ENCODE data around the gene KCNA3.

Gene KCNA3

DNA sequence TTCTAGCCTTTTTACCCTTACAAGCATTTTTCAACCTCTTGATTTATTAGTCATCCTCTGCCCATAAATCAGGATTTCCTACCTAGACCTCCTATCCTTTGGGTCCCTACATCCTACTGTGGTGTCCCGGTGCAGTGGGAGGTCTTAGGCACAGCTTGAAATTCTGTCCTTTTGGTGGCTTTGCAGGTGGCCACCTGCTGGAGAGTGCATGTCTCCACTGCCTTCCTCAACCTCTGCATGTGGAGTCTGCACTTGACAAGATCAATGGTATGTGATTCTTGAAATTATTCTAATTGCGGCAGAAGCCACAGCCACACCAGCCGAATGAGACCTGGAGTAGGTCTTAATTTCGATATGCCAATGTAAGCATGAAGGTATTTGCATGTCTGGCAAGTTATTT lies 11.4 kb upstream of the KCNA3 start:
- no peak for DNase-seq (ENCODE audit: low spot score)
- TF ChIP-seq, protein P1, sequence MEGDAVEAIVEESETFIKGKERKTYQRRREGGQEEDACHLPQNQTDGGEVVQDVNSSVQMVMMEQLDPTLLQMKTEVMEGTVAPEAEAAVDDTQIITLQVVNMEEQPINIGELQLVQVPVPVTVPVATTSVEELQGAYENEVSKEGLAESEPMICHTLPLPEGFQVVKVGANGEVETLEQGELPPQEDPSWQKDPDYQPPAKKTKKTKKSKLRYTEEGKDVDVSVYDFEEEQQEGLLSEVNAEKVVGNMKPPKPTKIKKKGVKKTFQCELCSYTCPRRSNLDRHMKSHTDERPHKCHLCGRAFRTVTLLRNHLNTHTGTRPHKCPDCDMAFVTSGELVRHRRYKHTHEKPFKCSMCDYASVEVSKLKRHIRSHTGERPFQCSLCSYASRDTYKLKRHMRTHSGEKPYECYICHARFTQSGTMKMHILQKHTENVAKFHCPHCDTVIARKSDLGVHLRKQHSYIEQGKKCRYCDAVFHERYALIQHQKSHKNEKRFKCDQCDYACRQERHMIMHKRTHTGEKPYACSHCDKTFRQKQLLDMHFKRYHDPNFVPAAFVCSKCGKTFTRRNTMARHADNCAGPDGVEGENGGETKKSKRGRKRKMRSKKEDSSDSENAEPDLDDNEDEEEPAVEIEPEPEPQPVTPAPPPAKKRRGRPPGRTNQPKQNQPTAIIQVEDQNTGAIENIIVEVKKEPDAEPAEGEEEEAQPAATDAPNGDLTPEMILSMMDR (IDR thresholded peaks at IDR 0.05; ENCODE audit: extremely low read depth, insufficient read depth, missing control alignments), result peak; percentile 28
- in situ Hi-C loops (cut with MboI; ENCODE audit: low pct_unique_long_range_greater_than_20kb, low sequenced_read_pairs, unreplicated experiment), result no loop called here

DNA sequence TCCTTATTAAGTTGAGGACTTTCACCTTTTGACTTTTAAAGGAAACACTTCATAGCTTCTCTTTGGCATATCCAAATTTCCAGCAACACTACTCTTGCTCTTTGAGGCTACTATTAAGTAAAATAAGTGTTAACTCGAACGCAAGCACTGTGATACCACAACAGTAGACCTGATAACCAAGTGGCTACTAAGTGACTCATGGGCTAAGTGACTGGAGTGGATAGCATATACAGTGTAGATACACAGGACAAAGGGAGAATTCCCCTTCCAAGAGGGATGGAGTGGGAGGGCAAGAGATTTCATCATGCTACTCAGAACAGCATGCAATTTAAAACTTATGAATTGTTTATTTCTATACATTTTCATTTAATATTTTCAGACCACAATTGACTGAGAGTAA lies 9.8 kb upstream of the KCNA3 start:
- TF ChIP-seq, protein P1 (IDR thresholded peaks at IDR 0.05; ENCODE audit: extremely low read depth, insufficient read depth, missing control alignments), result no peak
- no peak for DNase-seq (ENCODE audit: low spot score)
- in situ Hi-C loops (cut with MboI; ENCODE audit: low pct_unique_long_range_greater_than_20kb, low sequenced_read_pairs, unreplicated experiment), result no loop called here

DNA sequence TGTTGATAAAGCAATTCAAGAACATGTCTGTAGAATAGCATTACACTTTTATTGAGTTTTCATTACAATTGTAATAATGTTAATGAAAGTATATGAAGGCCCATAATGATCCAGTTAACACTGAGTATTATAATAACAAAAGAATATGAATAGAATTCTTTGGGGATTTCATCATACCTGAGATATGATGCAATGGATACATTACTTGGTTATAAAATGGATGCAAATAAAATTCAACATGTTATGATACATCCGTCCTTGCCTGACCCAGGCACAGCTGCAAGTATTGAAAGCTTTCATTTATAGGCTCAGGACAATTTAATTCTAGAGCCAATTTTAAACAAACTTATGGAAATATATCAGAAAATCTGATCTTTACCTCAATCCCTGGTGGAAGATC lies 8.2 kb upstream of the KCNA3 start:
- TF ChIP-seq, protein P1 (IDR thresholded peaks at IDR 0.05; ENCODE audit: extremely low read depth, insufficient read depth, missing control alignments), result no peak
- in situ Hi-C loops (cut with MboI; ENCODE audit: low pct_unique_long_range_greater_than_20kb, low sequenced_read_pairs, unreplicated experiment), result no loop called here
- no peak for DNase-seq (ENCODE audit: low spot score)

DNA sequence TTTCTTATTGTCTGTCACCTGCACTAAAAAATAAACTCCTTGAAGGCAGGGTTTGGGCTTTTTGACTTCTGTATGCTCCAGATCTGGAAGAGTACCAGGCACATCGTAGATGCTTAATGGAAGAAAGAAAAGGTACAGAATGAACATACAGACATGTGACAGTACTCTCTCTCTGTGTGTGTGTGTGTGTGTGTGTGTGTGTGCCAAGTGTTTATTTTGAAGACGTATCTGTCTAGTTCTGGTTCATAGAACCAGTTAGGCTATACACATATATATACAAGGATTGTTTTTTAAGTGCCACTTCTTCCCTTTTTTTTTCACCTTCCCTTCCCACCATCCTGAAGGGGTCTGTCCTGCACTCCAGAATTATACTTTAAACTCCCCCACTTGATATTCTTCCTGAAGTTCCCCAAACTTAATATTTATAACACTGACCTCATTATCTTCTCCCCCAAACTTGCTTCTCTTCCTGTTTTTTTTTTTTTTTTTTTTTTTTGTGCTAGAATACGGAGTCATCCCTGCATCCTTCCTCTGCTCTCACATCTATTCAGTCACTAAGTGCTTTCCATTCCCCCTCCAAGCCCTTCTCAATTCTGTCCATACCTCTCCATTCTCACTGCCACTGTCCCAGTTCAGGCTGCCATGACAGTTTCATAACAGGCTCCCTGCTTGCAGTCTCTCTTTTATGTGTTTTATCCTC lies 5.4 kb upstream of the KCNA3 start:
- DNase-seq (ENCODE audit: low spot score), result no peak
- TF ChIP-seq, protein P1 (IDR thresholded peaks at IDR 0.05; ENCODE audit: extremely low read depth, insufficient read depth, missing control alignments), result no peak
- in situ Hi-C loops (cut with MboI; ENCODE audit: low pct_unique_long_range_greater_than_20kb, low sequenced_read_pairs, unreplicated experiment), result no loop called here

DNA sequence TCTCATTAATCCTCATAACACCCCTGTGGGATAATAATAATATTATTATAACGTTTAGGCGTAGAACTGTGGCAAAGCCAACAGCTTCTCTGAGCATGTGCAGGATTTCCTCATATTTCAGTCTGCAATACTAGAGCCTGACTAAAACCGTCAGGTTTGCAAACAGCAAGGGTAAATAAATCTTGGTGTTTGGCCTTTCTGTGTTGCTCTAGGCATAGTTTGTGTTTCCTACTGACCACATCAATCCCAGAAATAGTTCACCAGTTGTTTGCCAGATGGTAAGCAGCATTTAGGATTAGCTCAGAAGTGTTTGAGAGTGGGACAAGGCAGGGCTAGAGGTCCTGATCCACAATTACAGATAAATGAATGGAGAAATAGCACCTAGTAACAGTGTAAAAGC lies 2.8 kb upstream of the KCNA3 start:
- DNase-seq (ENCODE audit: low spot score), result no peak
- in situ Hi-C loops (cut with MboI; ENCODE audit: low pct_unique_long_range_greater_than_20kb, low sequenced_read_pairs, unreplicated experiment), result no loop called here
- TF ChIP-seq, protein P1 (IDR thresholded peaks at IDR 0.05; ENCODE audit: extremely low read depth, insufficient read depth, missing control alignments), result no peak

DNA sequence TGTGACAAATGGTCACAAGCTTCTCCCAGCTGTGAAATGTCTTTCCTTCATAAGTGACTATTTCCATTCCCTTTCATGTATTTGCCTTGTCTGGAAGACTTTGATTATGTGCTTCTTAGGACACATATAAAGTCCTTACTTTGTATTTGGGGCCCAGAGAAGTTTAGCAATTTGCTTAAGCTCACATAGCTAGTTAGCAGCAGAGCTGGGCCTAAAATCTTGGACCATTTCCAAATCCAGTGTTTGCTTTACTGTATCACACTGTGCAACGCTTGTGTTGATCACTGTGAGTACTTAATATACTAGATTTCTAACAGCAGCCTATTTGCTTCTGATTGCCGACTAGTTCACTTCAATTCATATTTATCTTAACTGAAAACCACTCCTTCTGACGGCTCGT lies 2.2 kb upstream of the KCNA3 start:
- TF ChIP-seq, protein P1 (IDR thresholded peaks at IDR 0.05; ENCODE audit: extremely low read depth, insufficient read depth, missing control alignments), result no peak
- in situ Hi-C loops (cut with MboI; ENCODE audit: low pct_unique_long_range_greater_than_20kb, low sequenced_read_pairs, unreplicated experiment), result no loop called here
- DNase-seq (ENCODE audit: low spot score), result no peak

Data from GM13977 (cell line).